Mammary epithelial cell (primary cell): ENCODE results near the gene PTPN6.

Experiments used
- CTCF ChIP-seq, 2 donors: IDR thresholded peaks in 1 of 2; conservative IDR thresholded peaks in 1 of 2; 2 replicates each; pipeline ENCODE4 v1.5.1; 2011 to 2012; ENCODE audit warnings: inconsistent platforms in 2 of 2, low read length in 2 of 2, mild to moderate bottlenecking in 2 of 2, control low read depth in 1 of 2, low read depth in 1 of 2; ENCODE audit not compliant: insufficient read depth in 1 of 2; ENCODE audit errors: extremely low read depth in 1 of 2
- EZH2 ChIP-seq: IDR thresholded peaks from 2 replicates; pipeline ENCODE4 v1.6.1; 2012; ENCODE audit warnings: low read length, inconsistent platforms, borderline replicate concordance

- TF ChIP-seq CTCF (conservative IDR thresholded peaks at IDR 0.05 in 1 of 2, IDR thresholded peaks at IDR 0.05 in 1 of 2; ENCODE audit: extremely low read depth in 1 of 2, insufficient read depth in 1 of 2, low read depth in 1 of 2, low read length in 2 of 2) (no peak), EZH2 (no peak)
These were observed 27.9 kb downstream of the PTPN6 start for GRCh38 chr12:6979021-6979420.
